Measurements from ENCODE around the gene NSL1. TPM values are rescaled to one million over a fixed set of nuclear protein-coding genes. Genes with fewer than 3 reads are reported as not detected.

NSL1 gene
- total and polyA plus RNA-seq, 2 donors (not counting 1 experiment from before 2014, with no cell fraction given): 21.4 to 24.4 TPM

GRCh38 chr1:212699104-212699624, 92.4 kb downstream of the NSL1 start:
- H3K79me2 ChIP-seq (ENCODE audit: control insufficient read depth, insufficient read depth, low read length): no peaks in the 10 kb centered on the region
- TF ChIP-seq CTCF (conservative IDR thresholded peaks at IDR 0.05 in 1 of 2, IDR thresholded peaks at IDR 0.05 in 1 of 2; ENCODE audit: low read depth in 1 of 2, low read length in 2 of 2) (peak; percentile 32 to 46), EZH2 (IDR thresholded peaks at IDR 0.05; ENCODE audit: low read length, missing control alignments) (no peak)
- H3K4me2 ChIP-seq (ENCODE audit: extremely low read depth, insufficient read depth, low read length): peak overlapping the region; percentile 55
- no peak overlapping the region for H2AFZ ChIP-seq (ENCODE audit: low read length)
- H3K36me3 ChIP-seq (ENCODE audit: control insufficient read depth, insufficient read depth, low read length): no peaks in the 10 kb centered on the region
- peak; percentile 23 to 25 for DNase-seq (ENCODE audit: low read depth in 2 of 2)
- H3K9ac ChIP-seq (ENCODE audit: insufficient read depth, low read length): peak overlapping the region; percentile 80
- peak overlapping the region; percentile 44 to 67 (median 52) for H3K4me3 ChIP-seq (replicated peaks in 1 of 4; ENCODE audit: control extremely low read depth in 1 of 4, insufficient read depth in 1 of 4, low read depth in 3 of 4, low read length in 4 of 4)
- H3K27ac ChIP-seq (ENCODE audit: insufficient read depth, low read length): peak overlapping the region; percentile 37
- peaks cover 2% of the 10 kb centered on the region for H4K20me1 ChIP-seq (ENCODE audit: control insufficient read depth, extremely low read depth, insufficient read depth, low read length)
- H3K9me3 ChIP-seq (ENCODE audit: control insufficient read depth, insufficient read depth, low read depth, low read length): no peaks in the 10 kb centered on the region
- peaks cover 4% of the 10 kb centered on the region for H3K4me1 ChIP-seq (ENCODE audit: control insufficient read depth, extremely low read depth, insufficient read depth, low read length)
- no peaks in the 10 kb centered on the region for H3K27me3 ChIP-seq (ENCODE audit: control insufficient read depth, insufficient read depth, low read length)

- H3K4me1 ChIP-seq (ENCODE audit: control insufficient read depth, extremely low read depth, insufficient read depth, low read length): peaks cover 4% of the 10 kb centered on the region
- DNase-seq (ENCODE audit: low read depth in 2 of 2): no peak
- H2AFZ ChIP-seq (ENCODE audit: low read length): no peak overlapping the region
- no peaks in the 10 kb centered on the region for H3K36me3 ChIP-seq (ENCODE audit: control insufficient read depth, insufficient read depth, low read length)
- peaks cover 2% of the 10 kb centered on the region for H4K20me1 ChIP-seq (ENCODE audit: control insufficient read depth, extremely low read depth, insufficient read depth, low read length)
- H3K79me2 ChIP-seq (ENCODE audit: control insufficient read depth, insufficient read depth, low read length): no peaks in the 10 kb centered on the region
- peak overlapping the region; percentile 80 for H3K9ac ChIP-seq (ENCODE audit: insufficient read depth, low read length)
- H3K9me3 ChIP-seq (ENCODE audit: control insufficient read depth, insufficient read depth, low read depth, low read length): no peaks in the 10 kb centered on the region
- no peak for TF ChIP-seq EZH2 (IDR thresholded peaks at IDR 0.05; ENCODE audit: low read length, missing control alignments)
- H3K27ac ChIP-seq (ENCODE audit: insufficient read depth, low read length): peak overlapping the region; percentile 37
- peak overlapping the region; percentile 44 to 67 (median 52) for H3K4me3 ChIP-seq (replicated peaks in 1 of 4; ENCODE audit: control extremely low read depth in 1 of 4, insufficient read depth in 1 of 4, low read depth in 3 of 4, low read length in 4 of 4)
- H3K4me2 ChIP-seq (ENCODE audit: extremely low read depth, insufficient read depth, low read length): peak overlapping the region; percentile 55
- no peaks in the 10 kb centered on the region for H3K27me3 ChIP-seq (ENCODE audit: control insufficient read depth, insufficient read depth, low read length)
These were observed 93.0 kb downstream of the NSL1 start for GRCh38 chr1:212698467-212699103.

- no peak for DNase-seq (ENCODE audit: low read depth in 2 of 2)
- Histone ChIP-seq H3K9ac (ENCODE audit: insufficient read depth, low read length) (no peak overlapping the region), H3K36me3 (ENCODE audit: control insufficient read depth, insufficient read depth, low read length) (no peaks in the 10 kb centered on the region), H3K27ac (ENCODE audit: insufficient read depth, low read length) (no peak overlapping the region), H3K4me1 (ENCODE audit: control insufficient read depth, extremely low read depth, insufficient read depth, low read length) (peaks cover 4% of the 10 kb centered on the region), H3K27me3 (ENCODE audit: control insufficient read depth, insufficient read depth, low read length) (no peaks in the 10 kb centered on the region), H3K9me3 (ENCODE audit: control insufficient read depth, insufficient read depth, low read depth, low read length) (no peaks in the 10 kb centered on the region), H2AFZ (ENCODE audit: low read length) (no peak overlapping the region), H4K20me1 (ENCODE audit: control insufficient read depth, extremely low read depth, insufficient read depth, low read length) (peaks cover under 1% of the 10 kb centered on the region), H3K4me2 (ENCODE audit: extremely low read depth, insufficient read depth, low read length) (no peak overlapping the region), H3K4me3 (replicated peaks in 1 of 4; ENCODE audit: control extremely low read depth in 1 of 4, insufficient read depth in 1 of 4, low read depth in 3 of 4, low read length in 4 of 4) (no peak overlapping the region), H3K79me2 (ENCODE audit: control insufficient read depth, insufficient read depth, low read length) (no peaks in the 10 kb centered on the region)
- no peak for TF ChIP-seq EZH2 (IDR thresholded peaks at IDR 0.05; ENCODE audit: low read length, missing control alignments)
- no peak for TF ChIP-seq CTCF (conservative IDR thresholded peaks at IDR 0.05 in 1 of 2, IDR thresholded peaks at IDR 0.05 in 1 of 2; ENCODE audit: low read depth in 1 of 2, low read length in 2 of 2)
These were observed 94.8 kb downstream of the NSL1 start for GRCh38 chr1:212696721-212697331.

Measured in fibroblast of lung (primary cell).